GM23338 (cell line): ENCODE data around the gene EIF3K. TPM values are rescaled to one million over a fixed set of nuclear protein-coding genes. Genes with fewer than 3 reads are reported as not detected.

ENCODE experiments used
- CREB1 ChIP-seq: fragments of 250-450 bp; sonication (Bioruptor Pico); IDR thresholded peaks from 2 replicates; pipeline ENCODE4 v1.5.0; 2020; ENCODE audit warnings: low read depth, mild to moderate bottlenecking, moderate library complexity
- CTCF ChIP-seq, 2 experiments: fragments of 200-600 bp in 1 of 2; sonication (generic) in 1 of 2; conservative IDR thresholded peaks; 2 replicates each; pipeline versions ENCODE4 v1.5.1 to v1.6.1; 2016 to 2017; ENCODE audit warnings: antibody characterized with exemption in 2 of 2, low read depth in 2 of 2, mild to moderate bottlenecking in 2 of 2, moderate library complexity in 1 of 2
- EZH2 ChIP-seq: fragments of 200-600 bp; sonication (generic); IDR thresholded peaks from one replicate; pipeline ENCODE4 v1.8.0; 2017; ENCODE audit warnings: antibody characterized with exemption, mild to moderate bottlenecking, low read depth; ENCODE audit not compliant: unreplicated experiment
- EZH2phosphoT487 ChIP-seq: fragments of 200-600 bp; sonication (generic); IDR thresholded peaks from one replicate; pipeline ENCODE4 v1.8.1; 2018; ENCODE audit warnings: antibody characterized with exemption; ENCODE audit not compliant: unreplicated experiment
- JUNB ChIP-seq: IDR thresholded peaks from one replicate; pipeline ENCODE4 v1.6.1; 2016; ENCODE audit warnings: antibody characterized with exemption; ENCODE audit not compliant: unreplicated experiment
- NANOG ChIP-seq: IDR thresholded peaks from 2 replicates; pipeline ENCODE4 v1.6.1; 2016; ENCODE audit warnings: antibody characterized with exemption, borderline replicate concordance
- POLR2AphosphoS5 ChIP-seq: IDR thresholded peaks from 2 replicates; pipeline ENCODE4 v1.6.1; 2016; ENCODE audit warnings: antibody characterized with exemption, low read depth
- REST ChIP-seq: IDR thresholded peaks from one replicate; pipeline ENCODE4 v1.6.1; 2018; ENCODE audit warnings: antibody characterized with exemption; ENCODE audit not compliant: unreplicated experiment
- STAT1 ChIP-seq: IDR thresholded peaks from one replicate; pipeline ENCODE4 v1.6.1; 2016; ENCODE audit warnings: antibody characterized with exemption; ENCODE audit not compliant: unreplicated experiment
- ZNF114 ChIP-seq: fragments of 250-450 bp; sonication (Bioruptor Pico); IDR thresholded peaks from 2 replicates; pipeline ENCODE4 v1.5.0; 2020; ENCODE audit warnings: mild to moderate bottlenecking, moderate library complexity
- polyA plus RNA-seq: library from polyadenylated mRNA; unstranded; fragments of >200 nt; fragmentation: Nextera tagmentation; extraction: Ambion mirVana; gene quantifications from 2 replicates; pipeline ENCODE4 v1.2.1, GENCODE V29; 2016
- total RNA-seq: library from RNA; depleted of rRNA; stranded (reverse); fragments of >200 nt; shearing (Covaris generic); gene quantifications from 2 replicates; pipeline ENCODE4 v1.2.3, GENCODE V29; 2014
- TF ChIP-seq, protein P1 (sequence below): fragments of 250-450 bp; sonication (Bioruptor Pico); IDR thresholded peaks from 2 replicates; pipeline ENCODE4 v1.5.0; 2020; ENCODE audit warnings: mild to moderate bottlenecking, moderate library complexity

EIF3K gene
- total and polyA plus RNA-seq, 2 experiments from 2014 or later = 226 to 509 TPM

- TF ChIP-seq, protein P1, sequence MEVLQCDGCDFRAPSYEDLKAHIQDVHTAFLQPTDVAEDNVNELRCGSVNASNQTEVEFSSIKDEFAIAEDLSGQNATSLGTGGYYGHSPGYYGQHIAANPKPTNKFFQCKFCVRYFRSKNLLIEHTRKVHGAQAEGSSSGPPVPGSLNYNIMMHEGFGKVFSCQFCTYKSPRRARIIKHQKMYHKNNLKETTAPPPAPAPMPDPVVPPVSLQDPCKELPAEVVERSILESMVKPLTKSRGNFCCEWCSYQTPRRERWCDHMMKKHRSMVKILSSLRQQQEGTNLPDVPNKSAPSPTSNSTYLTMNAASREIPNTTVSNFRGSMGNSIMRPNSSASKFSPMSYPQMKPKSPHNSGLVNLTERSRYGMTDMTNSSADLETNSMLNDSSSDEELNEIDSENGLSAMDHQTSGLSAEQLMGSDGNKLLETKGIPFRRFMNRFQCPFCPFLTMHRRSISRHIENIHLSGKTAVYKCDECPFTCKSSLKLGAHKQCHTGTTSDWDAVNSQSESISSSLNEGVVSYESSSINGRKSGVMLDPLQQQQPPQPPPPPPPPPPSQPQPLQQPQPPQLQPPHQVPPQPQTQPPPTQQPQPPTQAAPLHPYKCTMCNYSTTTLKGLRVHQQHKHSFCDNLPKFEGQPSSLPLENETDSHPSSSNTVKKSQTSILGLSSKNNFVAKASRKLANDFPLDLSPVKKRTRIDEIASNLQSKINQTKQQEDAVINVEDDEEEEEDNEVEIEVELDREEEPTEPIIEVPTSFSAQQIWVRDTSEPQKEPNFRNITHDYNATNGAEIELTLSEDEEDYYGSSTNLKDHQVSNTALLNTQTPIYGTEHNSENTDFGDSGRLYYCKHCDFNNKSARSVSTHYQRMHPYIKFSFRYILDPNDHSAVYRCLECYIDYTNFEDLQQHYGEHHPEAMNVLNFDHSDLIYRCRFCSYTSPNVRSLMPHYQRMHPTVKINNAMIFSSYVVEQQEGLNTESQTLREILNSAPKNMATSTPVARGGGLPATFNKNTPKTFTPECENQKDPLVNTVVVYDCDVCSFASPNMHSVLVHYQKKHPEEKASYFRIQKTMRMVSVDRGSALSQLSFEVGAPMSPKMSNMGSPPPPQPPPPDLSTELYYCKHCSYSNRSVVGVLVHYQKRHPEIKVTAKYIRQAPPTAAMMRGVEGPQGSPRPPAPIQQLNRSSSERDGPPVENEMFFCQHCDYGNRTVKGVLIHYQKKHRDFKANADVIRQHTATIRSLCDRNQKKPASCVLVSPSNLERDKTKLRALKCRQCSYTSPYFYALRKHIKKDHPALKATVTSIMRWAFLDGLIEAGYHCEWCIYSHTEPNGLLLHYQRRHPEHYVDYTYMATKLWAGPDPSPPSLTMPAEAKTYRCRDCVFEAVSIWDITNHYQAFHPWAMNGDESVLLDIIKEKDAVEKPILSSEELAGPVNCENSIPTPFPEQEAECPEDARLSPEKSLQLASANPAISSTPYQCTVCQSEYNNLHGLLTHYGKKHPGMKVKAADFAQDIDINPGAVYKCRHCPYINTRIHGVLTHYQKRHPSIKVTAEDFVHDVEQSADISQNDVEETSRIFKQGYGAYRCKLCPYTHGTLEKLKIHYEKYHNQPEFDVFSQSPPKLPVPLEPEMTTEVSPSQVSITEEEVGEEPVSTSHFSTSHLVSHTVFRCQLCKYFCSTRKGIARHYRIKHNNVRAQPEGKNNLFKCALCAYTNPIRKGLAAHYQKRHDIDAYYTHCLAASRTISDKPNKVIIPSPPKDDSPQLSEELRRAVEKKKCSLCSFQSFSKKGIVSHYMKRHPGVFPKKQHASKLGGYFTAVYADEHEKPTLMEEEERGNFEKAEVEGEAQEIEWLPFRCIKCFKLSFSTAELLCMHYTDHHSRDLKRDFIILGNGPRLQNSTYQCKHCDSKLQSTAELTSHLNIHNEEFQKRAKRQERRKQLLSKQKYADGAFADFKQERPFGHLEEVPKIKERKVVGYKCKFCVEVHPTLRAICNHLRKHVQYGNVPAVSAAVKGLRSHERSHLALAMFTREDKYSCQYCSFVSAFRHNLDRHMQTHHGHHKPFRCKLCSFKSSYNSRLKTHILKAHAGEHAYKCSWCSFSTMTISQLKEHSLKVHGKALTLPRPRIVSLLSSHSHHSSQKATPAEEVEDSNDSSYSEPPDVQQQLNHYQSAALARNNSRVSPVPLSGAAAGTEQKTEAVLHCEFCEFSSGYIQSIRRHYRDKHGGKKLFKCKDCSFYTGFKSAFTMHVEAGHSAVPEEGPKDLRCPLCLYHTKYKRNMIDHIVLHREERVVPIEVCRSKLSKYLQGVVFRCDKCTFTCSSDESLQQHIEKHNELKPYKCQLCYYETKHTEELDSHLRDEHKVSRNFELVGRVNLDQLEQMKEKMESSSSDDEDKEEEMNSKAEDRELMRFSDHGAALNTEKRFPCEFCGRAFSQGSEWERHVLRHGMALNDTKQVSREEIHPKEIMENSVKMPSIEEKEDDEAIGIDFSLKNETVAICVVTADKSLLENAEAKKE = no peak
- TF ChIP-seq JUNB (no peak), ZNF114 (no peak), NANOG (no peak), STAT1 (no peak), REST (no peak), EZH2 (no peak), CTCF (conservative IDR thresholded peaks at IDR 0.05; ENCODE audit: low read depth in 2 of 2) (no peak), EZH2phosphoT487 (no peak), POLR2AphosphoS5 (no peak), CREB1 (no peak)
Observed at GRCh38 chr19:38671654-38672053, 52.7 kb downstream of the EIF3K start (continued).
